Tongue (tissue), 2 donors: ENCODE measurements around the gene PACS2. TPM values are rescaled to one million over a fixed set of nuclear protein-coding genes. Genes with fewer than 3 reads are reported as not detected.

Experiments used
- DNase-seq: peaks from one replicate; pipeline ENCODE4 v3.0.0-alpha.2; 2015
- total RNA-seq: library from RNA; depleted of rRNA; stranded (reverse); fragments of >200 nt; gene quantifications from one replicate; pipeline ENCODE4 v1.2.3, GENCODE V29; 2014

Gene PACS2
- total RNA-seq, 1 donor from 2014 or later, result 84.8 TPM

- no peak for DNase-seq
Observed at GRCh38 chr14:105386581-105387529, 72.3 kb downstream of the PACS2 start.

- DNase-seq, result no peak
Observed at GRCh38 chr14:105387530-105387922, 73.0 kb downstream of the PACS2 start.

GRCh38 chr14:105388110-105388951, 73.8 kb downstream of the PACS2 start:
- DNase-seq, result peak; percentile 72

GRCh38 chr14:105388976-105389375, 74.4 kb downstream of the PACS2 start:
- DNase-seq, result no peak

GRCh38 chr14:105389534-105389933, 75.0 kb downstream of the PACS2 start:
- DNase-seq, result no peak

GRCh38 chr14:105389976-105390848, 75.7 kb downstream of the PACS2 start:
- DNase-seq, result no peak

- DNase-seq, result no peak
Observed at GRCh38 chr14:105390849-105391500, 76.4 kb downstream of the PACS2 start.

- no peak for DNase-seq
Observed at GRCh38 chr14:105391541-105391940, 77.0 kb downstream of the PACS2 start.

- no peak for DNase-seq
Observed at GRCh38 chr14:105392131-105393090, 77.9 kb downstream of the PACS2 start.

GRCh38 chr14:105393151-105393550, 78.6 kb downstream of the PACS2 start:
- DNase-seq, result no peak

- no peak for DNase-seq
Observed at GRCh38 chr14:105394714-105395537, 80.4 kb downstream of the PACS2 start.

GRCh38 chr14:105395538-105395854, 80.9 kb downstream of the PACS2 start:
- no peak for DNase-seq

GRCh38 chr14:105397350-105397931, 82.9 kb downstream of the PACS2 start:
- no peak for DNase-seq

- peak; percentile 95 for DNase-seq
Observed at GRCh38 chr14:105398044-105398725, 83.6 kb downstream of the PACS2 start, which contains the start of gene TEX22. Gene TEX22 (plus strand): TSS chr14:105398538. CDS start chr14:105399341, 803 bp downstream.

GRCh38 chr14:105398726-105399465, 84.3 kb downstream of the PACS2 start:
- DNase-seq, result peak; percentile 77

GRCh38 chr14:105399466-105399775, 84.9 kb downstream of the PACS2 start:
- no peak for DNase-seq

- no peak for DNase-seq
Observed at GRCh38 chr14:105400016-105400415, 85.5 kb downstream of the PACS2 start.

GRCh38 chr14:105401699-105402098, 87.2 kb downstream of the PACS2 start:
- no peak for DNase-seq
